GDM1 (cell line): Measurements from ENCODE around the gene ZNF480.
A peak's percentile ranks its signal among the peaks of the same experiment; 100 is the strongest.
"Not testable (repeated sequence)": the region's sequence is repeated elsewhere in the genome, so short reads cannot be mapped to it uniquely, and the experiment has no call there.

Experiments
- DNase-seq: peaks from one replicate; lab custom pipeline; 2025; lab: John Stamatoyannopoulos, UW

The ZNF480 gene

GRCh38 chr19:52296773-52297600, at the start of gene ZNF480:
Gene ZNF480 (plus strand): TSS chr19:52297169. CDS start chr19:52300413, 3,244 bp downstream.
- DNase-seq: peak; percentile 68

- peak; percentile 4 for DNase-seq
Observed at GRCh38 chr19:52248241-52248640, 48.7 kb upstream of the ZNF480 start.

GRCh38 chr19:52258426-52258825, 38.5 kb upstream of the ZNF480 start:
- no peak for DNase-seq

GRCh38 chr19:52265556-52265955, 31.4 kb upstream of the ZNF480 start:
- not testable (repeated sequence) for DNase-seq

GRCh38 chr19:52269338-52270261, 27.4 kb upstream of the ZNF480 start, which contains the start of gene ZNF766:
Gene ZNF766 (plus strand): TSS chr19:52269587. CDS start chr19:52269614, 27 bp downstream.
- peak; percentile 93 for DNase-seq

GRCh38 chr19:52270266-52270885, 26.6 kb upstream of the ZNF480 start:
- no peak for DNase-seq

GRCh38 chr19:52273301-52273700, 23.7 kb upstream of the ZNF480 start:
- DNase-seq: no peak

GRCh38 chr19:52274191-52274590, 22.8 kb upstream of the ZNF480 start:
- DNase-seq: no peak

- DNase-seq: no peak
Observed at GRCh38 chr19:52275988-52276387, 21.0 kb upstream of the ZNF480 start.

GRCh38 chr19:52277471-52277870, 19.5 kb upstream of the ZNF480 start:
- no peak for DNase-seq

GRCh38 chr19:52286256-52286655, 10.7 kb upstream of the ZNF480 start:
- no peak for DNase-seq

GRCh38 chr19:52291781-52292180, 5.2 kb upstream of the ZNF480 start:
- no peak for DNase-seq

- DNase-seq: not testable (repeated sequence)
Observed at GRCh38 chr19:52292946-52293345, 4.0 kb upstream of the ZNF480 start.

GRCh38 chr19:52296400-52296772, 583 bp upstream of the ZNF480 start:
- no peak for DNase-seq

GRCh38 chr19:52297601-52298364, 814 bp downstream of the ZNF480 start:
- DNase-seq: no peak

GRCh38 chr19:52307275-52307674, 10.3 kb downstream of the ZNF480 start:
- no peak for DNase-seq

- DNase-seq: no peak
Observed at GRCh38 chr19:52322429-52322828, 25.5 kb downstream of the ZNF480 start.

GRCh38 chr19:52331757-52332156, 34.8 kb downstream of the ZNF480 start:
- no peak for DNase-seq

- no peak for DNase-seq
Observed at GRCh38 chr19:52335768-52336116, 38.8 kb downstream of the ZNF480 start.

GRCh38 chr19:52336117-52336790, 39.3 kb downstream of the ZNF480 start, which contains the start of gene ZNF610:
Gene ZNF610 (plus strand): TSS chr19:52336243. CDS start chr19:52349173, 12,930 bp downstream.
- peak; percentile 82 for DNase-seq
